D341Med (cell line): ENCODE results near the gene MGAT5.
A peak's percentile ranks its signal among the peaks of the same experiment; 100 is the strongest.

Experiments used
- DNase-seq: peaks from one replicate; pipeline ENCODE4 v3.0.0; 2012; ENCODE audit warnings: low spot score

The MGAT5 gene

DNA sequence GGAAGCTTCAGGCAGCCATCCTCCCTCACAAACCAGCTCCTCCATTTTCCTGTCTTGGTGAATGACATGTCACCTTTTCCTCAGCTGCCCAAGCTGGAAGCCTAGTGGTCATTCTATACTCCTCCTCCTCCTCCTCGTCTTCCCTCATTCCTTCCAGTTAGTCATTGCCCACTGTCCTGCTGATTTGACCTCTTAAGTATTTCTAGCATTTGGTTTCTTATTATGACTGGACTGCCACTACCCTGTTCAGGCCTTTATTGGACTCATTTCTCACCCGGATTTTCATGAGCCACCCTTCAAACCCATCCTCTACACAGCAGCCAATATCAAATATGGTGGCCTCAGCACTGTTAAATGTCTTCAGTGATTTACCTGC, 21.9 kb upstream of the MGAT5 start:
- no peak for DNase-seq

DNA sequence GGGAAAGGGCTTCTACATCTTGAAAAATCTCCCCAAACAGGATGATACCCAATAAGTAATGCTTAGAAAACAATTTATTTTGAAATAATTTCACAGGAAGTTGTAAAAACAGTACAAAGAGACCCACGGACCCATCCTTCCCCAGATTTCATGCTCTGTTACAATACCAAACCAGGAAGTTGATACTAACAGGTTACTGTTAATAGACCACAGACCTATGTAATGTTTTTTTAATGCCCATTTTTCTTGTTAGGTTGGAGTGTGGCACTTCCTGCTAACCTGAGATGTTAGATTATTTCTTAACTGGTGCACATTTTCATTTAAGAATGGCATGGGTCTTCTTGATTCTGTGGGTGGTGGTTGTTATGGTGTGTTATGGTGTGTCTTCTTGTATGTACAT, 21.4 kb upstream of the MGAT5 start:
- DNase-seq = no peak

DNA sequence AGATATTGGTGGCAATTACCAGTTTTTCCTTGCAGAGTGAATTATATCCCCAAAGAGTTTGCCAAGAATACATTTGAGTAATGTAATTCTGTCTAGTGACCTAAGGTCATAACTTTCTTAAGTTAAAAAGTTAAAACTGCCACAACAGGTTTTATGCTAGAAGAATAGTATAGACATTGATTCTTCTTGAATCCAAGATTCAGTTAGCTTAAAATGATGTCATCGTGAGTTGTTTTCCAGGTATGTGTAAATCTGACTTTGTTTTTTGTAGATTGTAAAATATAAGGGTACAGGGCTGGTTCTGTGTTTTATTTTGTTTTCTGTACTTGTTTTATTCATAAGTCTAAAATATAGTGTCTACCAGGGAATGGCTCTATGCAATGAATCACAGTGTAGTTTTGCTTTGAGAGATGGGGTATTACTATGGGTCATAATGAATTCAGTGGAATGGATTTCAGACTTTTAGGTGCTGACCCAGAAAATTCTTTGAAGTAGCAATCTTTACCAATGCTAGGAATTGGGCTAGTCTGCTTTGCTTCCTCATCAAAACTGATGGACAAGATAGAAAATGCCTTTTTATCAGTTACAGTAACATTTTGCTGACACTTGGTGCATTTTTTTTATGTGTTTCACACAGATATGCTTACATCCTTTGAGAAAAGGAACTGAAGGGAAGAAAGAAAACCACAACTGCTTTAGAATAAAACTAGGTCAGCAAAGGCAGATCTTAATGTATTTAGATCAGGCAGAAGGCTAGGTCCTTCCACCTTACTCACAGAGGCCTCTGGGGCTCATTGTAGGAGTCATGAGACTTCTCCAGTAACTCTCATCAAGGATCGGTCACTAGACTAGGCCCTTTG, 20.8 kb upstream of the MGAT5 start:
- DNase-seq = no peak

DNA sequence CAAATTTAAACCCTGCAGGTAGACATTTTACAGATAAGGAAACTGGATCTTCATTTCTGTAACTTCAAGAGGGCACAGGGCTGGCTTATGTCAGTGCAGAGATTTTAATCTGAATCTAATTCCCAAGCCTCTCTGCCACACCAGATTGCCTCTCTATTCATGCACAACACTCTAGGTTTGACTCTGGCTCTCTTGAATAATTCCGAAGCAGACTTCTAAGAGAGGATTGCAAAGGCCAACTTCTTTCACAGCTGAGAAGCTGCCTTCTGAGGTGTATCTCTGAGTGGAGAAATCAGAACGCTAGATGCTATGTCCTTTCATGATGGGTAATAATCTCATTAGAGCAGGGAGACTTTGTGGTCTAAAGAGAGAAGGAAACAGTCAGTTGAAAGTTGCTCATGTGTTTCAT, 20.1 kb upstream of the MGAT5 start:
- no peak for DNase-seq

DNA sequence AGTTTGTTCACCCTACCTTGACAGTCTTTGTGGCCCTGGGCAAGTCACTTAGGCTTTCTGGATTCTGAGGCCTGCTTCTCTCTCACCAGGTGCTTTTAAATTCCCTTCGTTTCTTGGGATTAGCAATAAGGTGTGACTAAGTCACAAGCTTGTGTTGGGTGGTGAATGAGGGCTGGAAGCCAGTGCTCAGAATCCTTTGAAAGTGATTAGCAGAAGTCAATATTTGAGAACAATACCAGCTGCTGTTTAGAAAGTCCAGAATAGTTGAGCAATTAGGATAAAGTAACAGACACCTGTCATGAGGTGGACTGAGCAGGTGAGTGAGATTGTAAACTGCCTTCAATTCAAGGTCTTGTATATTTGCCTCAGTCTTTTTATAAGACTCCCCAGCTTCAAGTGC, 19.3 kb upstream of the MGAT5 start:
- DNase-seq = no peak

DNA sequence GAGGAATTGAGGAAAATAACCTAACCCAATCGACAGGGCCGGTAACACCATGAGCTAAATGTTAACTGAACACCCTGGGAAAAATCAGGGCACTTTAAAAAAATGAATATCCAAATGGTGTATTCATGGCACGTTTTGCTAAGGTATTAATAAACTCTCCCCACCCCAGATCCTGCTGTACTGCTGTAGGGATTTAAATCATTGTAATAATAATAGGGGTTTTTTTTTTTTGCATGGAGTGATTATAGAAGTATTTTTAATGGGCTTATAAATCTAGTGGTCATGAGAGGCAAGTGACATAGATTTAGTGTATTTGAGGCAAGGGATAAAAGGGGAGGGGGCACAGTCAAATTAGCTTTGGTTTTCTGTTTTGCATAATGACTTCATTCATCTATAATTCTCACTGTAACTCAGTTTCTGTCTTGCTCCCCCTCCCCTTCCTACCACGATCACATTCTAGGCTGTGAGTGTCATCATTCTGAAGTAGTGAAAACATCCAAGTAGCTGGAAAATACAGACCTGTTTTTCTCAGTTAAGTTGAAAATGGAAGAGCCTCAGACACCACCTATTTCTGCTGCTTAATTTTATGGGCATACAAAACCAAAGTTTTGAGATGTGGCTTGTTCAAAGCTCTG, 18.2 kb upstream of the MGAT5 start:
- DNase-seq = no peak

DNA sequence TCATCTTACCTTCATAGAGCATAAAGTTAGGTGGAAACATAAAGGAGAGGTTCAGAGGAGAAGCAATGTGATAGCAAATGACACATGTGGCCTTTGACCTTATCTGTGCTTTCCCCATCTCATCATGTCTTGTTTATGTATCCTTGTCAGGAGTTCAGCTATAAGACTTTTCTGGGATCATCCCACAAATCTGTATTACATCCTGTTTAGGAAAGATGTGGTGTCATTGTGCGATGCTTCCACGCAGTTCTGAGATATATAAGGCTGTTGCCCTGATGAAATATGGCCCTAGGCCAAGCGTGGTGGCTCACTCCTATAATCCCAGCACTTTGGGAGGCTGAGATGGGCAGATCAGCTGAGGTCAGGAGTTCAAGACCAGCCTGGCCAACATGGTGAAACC, 15.5 kb upstream of the MGAT5 start:
- DNase-seq = no peak

DNA sequence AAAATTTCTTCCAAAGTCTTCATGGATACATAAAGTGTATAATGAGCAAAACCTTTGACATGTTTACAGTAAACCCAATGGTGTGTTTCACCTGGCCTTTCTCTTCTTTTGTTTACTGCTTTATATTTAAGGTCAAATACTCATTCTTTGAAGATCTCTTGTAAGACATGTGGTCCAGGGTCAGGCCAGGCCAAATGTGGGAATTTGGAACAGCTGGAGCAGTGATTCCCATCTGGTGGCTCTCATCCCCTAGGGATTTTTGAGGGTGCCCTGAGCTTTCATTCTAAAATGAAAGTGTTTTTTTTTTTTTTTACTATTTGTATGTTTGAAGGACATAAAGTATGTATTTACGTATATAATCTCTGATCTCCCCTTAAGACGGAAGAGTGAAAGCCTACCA, 13.8 kb upstream of the MGAT5 start:
- no peak for DNase-seq

DNA sequence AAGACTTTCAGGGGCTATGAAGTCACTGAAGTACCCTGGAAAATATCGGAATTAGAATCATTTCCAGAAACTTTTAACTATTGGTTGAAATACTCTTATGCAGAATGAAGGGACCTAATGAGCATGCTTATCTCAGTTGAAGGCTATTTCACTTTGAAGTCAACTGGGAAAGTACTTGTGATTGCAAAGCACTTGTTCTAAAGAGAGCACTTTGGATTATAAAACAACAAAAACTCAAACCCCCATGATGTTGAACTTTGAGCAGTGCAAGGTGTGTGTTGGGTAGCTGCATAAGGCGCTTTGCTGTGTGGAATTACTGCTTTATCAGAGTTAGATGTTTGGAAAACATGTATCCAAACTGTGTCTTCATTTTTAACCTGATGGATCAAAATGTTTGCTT, 12.0 kb upstream of the MGAT5 start:
- no peak for DNase-seq

DNA sequence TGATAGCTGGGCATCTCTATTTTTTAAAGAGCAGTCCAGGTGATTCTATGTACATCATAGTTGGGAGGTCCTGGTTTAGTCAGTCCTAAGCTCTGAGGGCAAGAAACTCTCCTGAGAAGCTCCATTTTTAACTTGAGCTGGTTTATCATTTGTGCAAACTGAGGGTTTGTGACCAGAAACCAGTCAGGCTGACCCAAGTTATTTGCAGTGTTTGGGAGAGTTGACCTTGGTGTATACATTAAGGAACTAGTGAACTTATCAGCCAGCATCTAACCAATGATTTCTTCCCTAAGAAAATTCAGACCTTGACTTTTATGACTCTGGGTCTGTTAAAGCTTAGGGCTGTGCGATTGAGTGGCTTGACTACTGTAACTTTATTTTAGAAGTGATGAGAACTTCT, 10.6 kb upstream of the MGAT5 start:
- no peak for DNase-seq

DNA sequence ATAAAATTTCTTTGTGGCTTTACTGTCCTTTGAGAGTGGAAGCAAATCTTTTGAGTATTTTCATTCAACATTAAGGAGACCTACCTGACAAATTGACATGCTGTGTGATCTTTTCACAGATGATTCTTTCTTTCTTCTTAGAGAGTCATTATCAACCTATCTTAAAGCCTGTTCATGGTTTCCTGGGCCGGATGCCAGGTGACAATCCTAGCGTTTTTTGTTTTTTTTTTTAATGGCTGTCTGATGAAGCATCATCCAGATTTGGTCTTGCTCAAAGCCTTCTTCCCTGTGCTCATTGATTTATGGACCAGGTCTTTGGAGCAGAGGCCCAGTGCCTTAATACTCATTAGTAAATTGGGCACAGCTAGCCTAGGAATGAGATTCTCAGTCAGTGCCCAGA, 9.8 kb upstream of the MGAT5 start:
- no peak for DNase-seq

DNA sequence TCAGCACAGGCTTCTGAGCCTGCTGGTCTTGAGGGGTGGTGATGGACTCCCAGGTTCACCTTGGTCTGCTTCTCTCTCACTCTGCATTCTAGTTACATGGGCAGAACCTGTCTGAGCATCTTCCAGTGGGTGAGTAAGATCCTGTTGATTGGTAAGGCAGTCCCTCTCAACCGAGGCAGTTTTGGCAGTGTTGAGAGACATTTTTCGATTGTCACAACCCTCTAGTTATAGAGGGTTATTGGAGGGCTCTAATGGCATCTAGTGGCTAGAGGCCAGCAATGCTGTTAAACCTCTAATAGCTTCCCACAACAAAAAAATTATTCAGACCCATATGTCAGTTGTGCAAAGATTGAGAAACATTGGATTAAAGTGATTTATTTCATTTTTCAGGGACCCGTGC, 9.3 kb upstream of the MGAT5 start:
- no peak for DNase-seq

DNA sequence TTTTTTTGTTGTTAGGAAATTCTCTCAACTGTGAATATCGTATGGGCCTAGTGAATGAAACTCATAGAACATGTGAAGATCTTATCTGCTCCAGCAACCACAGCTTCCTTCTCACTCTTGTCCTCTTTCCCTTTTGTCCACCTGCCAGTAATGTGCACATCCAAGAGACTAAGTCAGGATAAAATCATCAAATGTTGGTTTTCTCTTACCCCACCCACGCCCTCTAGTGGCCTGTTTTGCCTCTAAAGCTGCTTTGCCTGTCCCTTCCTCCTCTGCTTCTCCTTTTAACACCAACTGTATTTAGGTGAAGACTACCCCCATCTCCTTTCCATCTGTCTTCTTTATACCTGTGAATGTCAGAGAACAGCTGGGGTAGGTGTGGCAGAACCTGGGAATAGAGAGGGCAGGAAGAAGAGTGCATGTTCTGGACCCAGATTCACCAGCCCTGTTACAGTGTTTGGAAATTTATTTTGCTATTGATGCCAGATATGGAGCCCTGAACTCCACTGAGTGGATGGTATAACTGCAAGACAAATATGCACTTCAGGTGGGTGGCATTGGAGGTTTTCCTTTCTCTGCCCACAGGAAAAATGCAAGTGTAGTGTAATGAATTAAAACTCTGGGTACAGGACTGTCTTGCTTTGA, 8.4 kb upstream of the MGAT5 start:
- peak; percentile 52 for DNase-seq

DNA sequence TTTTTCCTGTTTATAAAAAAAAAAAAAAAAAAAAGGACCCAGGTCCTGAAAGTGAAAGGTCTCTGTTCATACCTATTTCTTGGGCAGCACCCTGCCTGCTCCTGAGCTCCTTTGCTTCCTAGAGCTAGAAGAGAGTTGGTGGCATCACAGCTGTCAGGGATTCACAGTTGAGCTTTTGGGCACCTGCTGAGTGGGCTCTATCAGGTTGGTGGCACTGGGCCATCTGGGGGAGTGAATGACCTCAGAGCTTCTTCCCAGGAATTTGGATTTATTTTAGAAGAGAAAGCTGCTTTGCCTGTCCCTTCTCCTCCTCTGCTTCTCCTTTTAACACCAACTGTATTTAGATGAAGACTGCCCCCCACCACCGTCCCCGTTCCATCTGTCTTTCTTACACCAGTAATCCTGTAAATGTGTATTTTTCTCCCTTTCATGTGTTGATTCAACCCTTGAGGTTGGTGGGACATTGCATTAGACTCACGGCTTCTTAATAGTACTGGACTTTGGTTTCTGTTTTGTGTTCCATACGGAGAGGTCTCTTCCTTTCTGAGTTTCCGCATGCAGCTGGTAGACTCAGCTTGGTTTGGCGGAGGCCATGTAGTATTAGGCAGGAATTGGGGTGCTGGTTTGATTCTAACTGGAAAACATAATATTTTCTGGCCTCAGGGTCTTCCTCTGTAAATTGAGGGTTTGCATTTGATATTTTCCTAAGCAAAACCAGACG, 7.6 kb upstream of the MGAT5 start:
- no peak for DNase-seq

DNA sequence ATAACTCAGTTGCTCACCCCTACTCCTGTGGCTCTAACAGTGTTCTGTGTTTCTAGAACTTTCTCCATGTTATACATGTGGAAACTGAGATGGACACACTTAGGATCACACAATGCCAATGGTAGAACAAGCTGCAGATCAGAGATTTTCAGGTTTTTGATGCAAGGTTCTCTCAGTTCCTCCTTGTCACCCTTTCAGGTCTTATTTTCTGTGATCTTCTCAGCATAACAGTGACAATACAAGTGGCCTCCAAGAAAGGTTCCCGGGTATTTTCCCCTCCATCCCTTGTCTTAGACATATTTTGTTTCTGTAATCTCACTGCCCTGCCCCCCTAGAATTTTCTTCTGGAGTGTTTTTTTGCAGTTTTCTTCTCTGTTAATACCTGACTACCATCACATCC, 6.2 kb upstream of the MGAT5 start:
- no peak for DNase-seq

DNA sequence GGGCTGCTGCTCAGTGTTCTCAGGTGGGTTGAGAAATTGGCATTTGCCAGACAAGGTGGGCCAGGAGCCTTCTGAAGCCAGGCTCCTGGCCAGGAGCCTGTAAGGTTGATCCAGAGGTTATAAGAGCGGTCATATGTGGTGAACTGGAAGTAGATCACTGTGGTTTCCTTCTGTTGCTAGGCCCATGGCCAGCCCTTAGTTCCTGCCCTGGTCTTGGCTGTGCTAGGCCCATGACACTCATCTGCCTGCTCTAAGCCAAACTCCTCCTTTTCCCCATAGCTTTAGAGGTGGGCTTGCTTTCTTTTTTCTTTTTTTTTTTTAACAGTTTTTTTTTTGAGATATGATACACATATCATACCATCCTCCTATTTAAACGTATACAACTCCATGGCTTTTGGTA, 5.0 kb upstream of the MGAT5 start:
- no peak for DNase-seq

DNA sequence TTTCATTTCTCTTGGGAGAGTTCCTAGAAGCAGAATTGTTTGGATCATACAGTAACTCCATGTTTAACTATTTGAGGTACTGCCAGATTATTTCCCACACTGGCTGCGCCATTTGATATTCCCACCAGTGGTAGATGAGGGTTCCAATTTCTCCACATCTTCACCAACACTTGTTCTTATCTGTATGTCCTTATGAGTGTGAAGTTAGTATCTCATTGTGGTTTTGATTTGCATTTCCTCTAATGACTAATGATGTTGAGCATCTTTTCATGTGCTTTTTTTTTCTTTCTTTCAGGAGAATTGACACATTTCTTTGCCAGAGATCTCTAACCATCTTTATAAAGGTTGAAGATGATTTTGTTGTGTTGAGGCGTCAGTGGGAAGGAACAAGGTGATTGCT, 4.1 kb upstream of the MGAT5 start:
- DNase-seq = no peak

DNA sequence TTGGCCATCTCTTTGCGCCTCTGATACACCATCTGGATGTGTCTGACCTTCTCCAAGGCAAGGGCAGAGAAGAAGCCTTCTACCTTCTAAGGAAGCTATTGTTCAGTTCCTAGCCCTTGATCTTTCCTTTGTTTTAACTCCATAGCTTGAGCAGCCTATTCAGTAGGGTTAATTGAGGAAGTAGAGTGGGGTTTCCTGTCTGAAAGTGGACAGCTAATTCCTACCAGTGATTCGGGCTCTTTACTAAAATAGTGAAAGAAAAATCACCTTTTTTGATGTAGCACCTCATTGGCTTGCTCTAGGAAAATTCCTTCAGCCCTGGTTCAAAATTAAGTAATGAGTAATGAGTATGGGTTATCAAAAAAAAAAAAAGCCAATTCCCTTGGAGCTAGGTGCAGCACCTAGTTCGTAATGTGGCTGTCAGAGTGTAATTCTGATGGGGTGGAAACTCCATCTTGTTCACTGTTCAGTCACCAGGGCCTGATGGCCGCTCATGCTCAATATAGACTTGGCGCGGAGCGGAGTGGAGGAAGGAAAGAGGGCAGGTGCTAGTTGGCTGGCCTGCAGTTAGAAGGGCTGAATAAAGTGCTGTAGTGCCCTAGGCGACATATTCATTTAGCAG, 2.9 kb upstream of the MGAT5 start:
- DNase-seq = no peak

DNA sequence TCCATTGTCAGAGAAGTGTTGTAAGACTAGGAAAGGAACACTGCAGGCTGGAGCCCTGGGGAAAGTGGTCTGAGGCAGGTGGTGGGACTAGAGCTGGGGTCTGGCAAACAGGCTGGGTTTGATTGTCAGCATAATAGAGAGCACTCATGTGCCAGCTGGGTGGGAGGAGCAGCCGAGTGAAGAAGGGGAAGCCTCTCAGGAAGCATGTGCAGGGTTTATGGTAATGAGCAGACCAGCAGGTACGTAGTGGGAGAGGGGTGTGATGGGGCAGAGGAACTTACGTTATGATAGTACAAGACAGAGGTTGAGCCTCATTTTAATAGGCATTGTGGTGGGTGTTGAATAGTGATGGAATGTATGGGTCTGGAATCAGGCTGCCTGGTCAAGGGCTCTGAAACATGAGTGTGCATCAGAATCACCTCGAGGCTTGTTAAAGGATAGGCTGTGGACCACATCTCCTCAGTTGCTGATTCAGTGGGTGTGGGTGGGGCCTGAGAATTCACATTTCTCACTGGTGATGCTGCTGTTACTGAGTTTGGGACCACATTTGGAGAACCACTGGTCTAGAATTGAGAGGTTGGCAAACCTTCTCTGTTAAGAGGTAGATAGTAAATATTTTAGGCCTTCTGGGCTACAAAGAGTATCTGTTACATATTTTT, 1.7 kb upstream of the MGAT5 start:
- DNase-seq = no peak

DNA sequence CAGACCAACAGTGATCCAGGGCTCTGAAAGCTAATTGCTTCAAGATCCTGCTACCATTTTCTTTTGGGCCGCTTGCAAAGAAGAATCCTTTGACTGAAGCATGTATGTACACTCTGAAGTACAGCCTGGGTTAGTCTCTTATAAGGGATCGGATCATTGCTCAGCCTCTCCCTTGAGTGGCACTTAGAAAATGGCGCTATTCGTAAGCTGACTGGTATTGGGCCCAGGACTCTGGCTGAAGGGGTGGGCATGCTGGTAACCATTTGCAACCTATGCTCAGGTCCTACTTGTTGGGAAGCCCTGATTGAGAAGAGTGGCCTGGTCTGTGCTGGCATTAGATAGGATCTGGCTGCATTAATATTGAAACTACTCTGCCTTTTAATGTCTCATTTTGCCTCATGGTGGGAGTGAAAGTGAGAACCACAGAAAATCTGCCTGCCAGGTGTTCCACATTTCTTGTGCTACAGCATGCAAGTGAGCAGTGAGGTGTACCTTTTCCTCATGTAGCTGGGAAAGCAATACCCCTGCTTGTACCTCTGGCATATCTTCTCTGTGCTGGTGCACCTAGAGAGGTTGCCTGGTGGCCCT, 661 bp upstream of the MGAT5 start:
- no peak for DNase-seq

DNA sequence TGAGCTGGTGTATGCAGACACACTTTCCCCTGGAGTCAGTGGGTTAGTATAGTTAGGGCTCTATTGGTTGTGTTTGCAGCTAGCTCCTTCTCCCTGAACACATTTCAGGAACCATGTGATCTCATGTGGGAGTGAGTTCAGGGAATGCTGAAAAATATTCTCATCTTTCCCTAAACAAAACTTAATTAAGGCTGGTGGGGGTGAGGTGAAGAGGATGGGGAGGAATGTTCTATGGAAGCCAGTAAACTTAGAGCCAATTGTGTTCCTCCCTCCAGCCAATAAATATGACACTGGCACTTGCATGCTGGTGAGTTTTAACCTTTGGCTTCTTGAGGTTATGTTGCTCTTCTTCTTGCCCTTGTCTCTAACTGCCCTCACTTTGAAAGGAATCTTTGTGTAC, 952 bp downstream of the MGAT5 start:
- DNase-seq = no peak
